ENCODE measurements around the gene CEMIP. TPM values are rescaled to one million over a fixed set of nuclear protein-coding genes. Genes with fewer than 3 reads are reported as not detected.

CEMIP gene
- total and polyA plus RNA-seq, 2 of the 13 experiments (the other 11 are each of a cell fraction or from before 2014, with no cell fraction given): 4.3 to 28.5 TPM

DNA sequence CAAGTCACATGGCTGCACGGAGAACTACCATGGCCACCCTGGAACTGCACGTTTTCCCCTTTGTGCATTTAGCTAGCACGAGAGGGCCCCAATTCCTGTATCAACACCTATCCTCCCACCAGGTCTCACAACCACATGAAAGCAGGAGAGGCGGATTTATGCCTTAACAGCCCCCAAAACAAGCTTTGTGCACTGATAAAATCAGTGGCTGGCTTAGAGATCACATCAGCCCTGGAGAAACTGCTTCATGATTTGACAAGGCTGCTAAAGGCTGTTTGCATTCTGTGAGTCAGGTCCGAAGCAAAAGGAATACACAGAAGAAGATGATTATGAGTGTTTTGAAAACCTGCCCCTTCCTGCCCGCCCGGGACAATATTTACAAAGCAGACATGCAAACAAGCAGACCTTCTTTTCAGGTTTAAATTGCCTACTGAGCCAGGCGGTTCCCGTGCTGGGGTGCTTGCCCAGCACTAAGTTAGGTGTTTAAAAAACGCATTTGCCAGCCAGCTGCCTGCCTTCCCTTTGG is 25.9 kb downstream of the CEMIP start (continued):
- TF ChIP-seq, protein P1, sequence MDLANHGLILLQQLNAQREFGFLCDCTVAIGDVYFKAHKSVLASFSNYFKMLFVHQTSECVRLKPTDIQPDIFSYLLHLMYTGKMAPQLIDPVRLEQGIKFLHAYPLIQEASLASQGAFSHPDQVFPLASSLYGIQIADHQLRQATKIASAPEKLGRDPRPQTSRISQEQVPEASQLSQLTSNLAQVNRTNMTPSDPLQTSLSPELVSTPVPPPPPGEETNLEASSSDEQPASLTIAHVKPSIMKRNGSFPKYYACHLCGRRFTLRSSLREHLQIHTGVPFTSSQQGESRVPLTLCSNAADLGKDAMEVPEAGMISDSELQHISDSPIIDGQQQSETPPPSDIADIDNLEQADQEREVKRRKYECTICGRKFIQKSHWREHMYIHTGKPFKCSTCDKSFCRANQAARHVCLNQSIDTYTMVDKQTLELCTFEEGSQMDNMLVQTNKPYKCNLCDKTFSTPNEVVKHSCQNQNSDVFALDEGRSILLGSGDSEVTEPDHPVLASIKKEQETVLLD (CRISPR knock-in tag; IDR thresholded peaks at IDR 0.05; ENCODE audit: low read depth): no peak
- TF ChIP-seq TRIM24 (CRISPR knock-in tag; IDR thresholded peaks at IDR 0.05) (no peak), ZNF34 (CRISPR knock-in tag; IDR thresholded peaks at IDR 0.05; ENCODE audit: borderline replicate concordance) (no peak), RBAK (CRISPR knock-in tag; IDR thresholded peaks at IDR 0.05) (no peak), KLF9 (CRISPR knock-in tag; IDR thresholded peaks at IDR 0.05; ENCODE audit: low read depth) (no peak), ZNF713 (CRISPR knock-in tag; IDR thresholded peaks at IDR 0.05) (no peak), ZNF619 (CRISPR knock-in tag; IDR thresholded peaks at IDR 0.05) (no peak), ETV6 (CRISPR knock-in tag; conservative IDR thresholded peaks at IDR 0.05) (peak; percentile 47; the same call in 1 of the 2 replicates), ZNF256 (CRISPR knock-in tag; conservative IDR thresholded peaks at IDR 0.05) (no peak), ZNF282 (IDR thresholded peaks at IDR 0.05; ENCODE audit: partially characterized antibody) (no peak), ZNF138 (CRISPR knock-in tag; IDR thresholded peaks at IDR 0.05; ENCODE audit: low read depth) (no peak)
- TF ChIP-seq, protein P2, sequence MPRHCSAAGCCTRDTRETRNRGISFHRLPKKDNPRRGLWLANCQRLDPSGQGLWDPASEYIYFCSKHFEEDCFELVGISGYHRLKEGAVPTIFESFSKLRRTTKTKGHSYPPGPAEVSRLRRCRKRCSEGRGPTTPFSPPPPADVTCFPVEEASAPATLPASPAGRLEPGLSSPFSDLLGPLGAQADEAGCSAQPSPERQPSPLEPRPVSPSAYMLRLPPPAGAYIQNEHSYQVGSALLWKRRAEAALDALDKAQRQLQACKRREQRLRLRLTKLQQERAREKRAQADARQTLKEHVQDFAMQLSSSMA (CRISPR knock-in tag; IDR thresholded peaks at IDR 0.05): no peak
- TF ChIP-seq, protein P3, sequence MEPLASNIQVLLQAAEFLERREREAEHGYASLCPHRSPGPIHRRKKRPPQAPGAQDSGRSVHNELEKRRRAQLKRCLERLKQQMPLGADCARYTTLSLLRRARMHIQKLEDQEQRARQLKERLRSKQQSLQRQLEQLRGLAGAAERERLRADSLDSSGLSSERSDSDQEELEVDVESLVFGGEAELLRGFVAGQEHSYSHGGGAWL (CRISPR knock-in tag; IDR thresholded peaks at IDR 0.05): 0 out of 2 replicates have a peak, but pooled peaks have one; percentile 25
- TF ChIP-seq, protein P4, sequence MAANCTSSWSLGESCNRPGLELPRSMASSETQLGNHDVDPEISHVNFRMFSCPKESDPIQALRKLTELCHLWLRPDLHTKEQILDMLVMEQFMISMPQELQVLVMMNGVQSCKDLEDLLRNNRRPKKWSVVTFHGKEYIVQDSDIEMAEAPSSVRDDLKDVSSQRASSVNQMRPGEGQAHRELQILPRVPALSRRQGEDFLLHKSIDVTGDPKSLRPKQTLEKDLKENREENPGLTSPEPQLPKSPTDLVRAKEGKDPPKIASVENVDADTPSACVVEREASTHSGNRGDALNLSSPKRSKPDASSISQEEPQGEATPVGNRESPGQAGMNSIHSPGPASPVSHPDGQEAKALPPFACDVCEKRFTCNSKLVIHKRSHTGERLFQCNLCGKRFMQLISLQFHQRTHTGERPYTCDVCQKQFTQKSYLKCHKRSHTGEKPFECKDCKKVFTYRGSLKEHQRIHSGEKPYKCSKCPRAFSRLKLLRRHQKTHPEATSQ (CRISPR knock-in tag; IDR thresholded peaks at IDR 0.05; ENCODE audit: borderline replicate concordance): peak; percentile 88
- TF ChIP-seq, protein P5, sequence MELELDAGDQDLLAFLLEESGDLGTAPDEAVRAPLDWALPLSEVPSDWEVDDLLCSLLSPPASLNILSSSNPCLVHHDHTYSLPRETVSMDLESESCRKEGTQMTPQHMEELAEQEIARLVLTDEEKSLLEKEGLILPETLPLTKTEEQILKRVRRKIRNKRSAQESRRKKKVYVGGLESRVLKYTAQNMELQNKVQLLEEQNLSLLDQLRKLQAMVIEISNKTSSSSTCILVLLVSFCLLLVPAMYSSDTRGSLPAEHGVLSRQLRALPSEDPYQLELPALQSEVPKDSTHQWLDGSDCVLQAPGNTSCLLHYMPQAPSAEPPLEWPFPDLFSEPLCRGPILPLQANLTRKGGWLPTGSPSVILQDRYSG (CRISPR knock-in tag; IDR thresholded peaks at IDR 0.05): no peak
- TF ChIP-seq, protein P6, sequence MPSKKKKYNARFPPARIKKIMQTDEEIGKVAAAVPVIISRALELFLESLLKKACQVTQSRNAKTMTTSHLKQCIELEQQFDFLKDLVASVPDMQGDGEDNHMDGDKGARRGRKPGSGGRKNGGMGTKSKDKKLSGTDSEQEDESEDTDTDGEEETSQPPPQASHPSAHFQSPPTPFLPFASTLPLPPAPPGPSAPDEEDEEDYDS (CRISPR knock-in tag; IDR thresholded peaks at IDR 0.05): no peak
- TF ChIP-seq, protein P7, sequence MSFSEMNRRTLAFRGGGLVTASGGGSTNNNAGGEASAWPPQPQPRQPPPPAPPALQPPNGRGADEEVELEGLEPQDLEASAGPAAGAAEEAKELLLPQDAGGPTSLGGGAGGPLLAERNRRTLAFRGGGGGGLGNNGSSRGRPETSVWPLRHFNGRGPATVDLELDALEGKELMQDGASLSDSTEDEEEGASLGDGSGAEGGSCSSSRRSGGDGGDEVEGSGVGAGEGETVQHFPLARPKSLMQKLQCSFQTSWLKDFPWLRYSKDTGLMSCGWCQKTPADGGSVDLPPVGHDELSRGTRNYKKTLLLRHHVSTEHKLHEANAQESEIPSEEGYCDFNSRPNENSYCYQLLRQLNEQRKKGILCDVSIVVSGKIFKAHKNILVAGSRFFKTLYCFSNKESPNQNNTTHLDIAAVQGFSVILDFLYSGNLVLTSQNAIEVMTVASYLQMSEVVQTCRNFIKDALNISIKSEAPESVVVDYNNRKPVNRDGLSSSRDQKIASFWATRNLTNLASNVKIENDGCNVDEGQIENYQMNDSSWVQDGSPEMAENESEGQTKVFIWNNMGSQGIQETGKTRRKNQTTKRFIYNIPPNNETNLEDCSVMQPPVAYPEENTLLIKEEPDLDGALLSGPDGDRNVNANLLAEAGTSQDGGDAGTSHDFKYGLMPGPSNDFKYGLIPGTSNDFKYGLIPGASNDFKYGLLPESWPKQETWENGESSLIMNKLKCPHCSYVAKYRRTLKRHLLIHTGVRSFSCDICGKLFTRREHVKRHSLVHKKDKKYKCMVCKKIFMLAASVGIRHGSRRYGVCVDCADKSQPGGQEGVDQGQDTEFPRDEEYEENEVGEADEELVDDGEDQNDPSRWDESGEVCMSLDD (CRISPR knock-in tag; IDR thresholded peaks at IDR 0.05; ENCODE audit: borderline replicate concordance): peak; percentile 79; the same call in 1 of the 2 replicates
- TF ChIP-seq, protein P8, sequence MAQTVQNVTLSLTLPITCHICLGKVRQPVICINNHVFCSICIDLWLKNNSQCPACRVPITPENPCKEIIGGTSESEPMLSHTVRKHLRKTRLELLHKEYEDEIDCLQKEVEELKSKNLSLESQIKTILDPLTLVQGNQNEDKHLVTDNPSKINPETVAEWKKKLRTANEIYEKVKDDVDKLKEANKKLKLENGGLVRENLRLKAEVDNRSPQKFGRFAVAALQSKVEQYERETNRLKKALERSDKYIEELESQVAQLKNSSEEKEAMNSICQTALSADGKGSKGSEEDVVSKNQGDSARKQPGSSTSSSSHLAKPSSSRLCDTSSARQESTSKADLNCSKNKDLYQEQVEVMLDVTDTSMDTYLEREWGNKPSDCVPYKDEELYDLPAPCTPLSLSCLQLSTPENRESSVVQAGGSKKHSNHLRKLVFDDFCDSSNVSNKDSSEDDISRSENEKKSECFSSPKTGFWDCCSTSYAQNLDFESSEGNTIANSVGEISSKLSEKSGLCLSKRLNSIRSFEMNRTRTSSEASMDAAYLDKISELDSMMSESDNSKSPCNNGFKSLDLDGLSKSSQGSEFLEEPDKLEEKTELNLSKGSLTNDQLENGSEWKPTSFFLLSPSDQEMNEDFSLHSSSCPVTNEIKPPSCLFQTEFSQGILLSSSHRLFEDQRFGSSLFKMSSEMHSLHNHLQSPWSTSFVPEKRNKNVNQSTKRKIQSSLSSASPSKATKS (CRISPR knock-in tag; IDR thresholded peaks at IDR 0.05): no peak
